HepG2 (cell line): ENCODE results near the gene SHLD1. TPM values are rescaled to one million over a fixed set of nuclear protein-coding genes. Genes with fewer than 3 reads are reported as not detected.
A peak's percentile ranks its signal among the peaks of the same experiment; 100 is the strongest.

Source experiments
- GATAD2A ChIP-seq: IDR thresholded peaks from 2 replicates; pipeline ENCODE4 v1.6.1; 2016
- GMEB1 ChIP-seq: sonication (generic); formaldehyde crosslinking; IDR thresholded peaks from 2 replicates; pipeline ENCODE4 v1.5.1; 2020; ENCODE audit warnings: missing genetic modification reagents, mild to moderate bottlenecking, borderline replicate concordance
- HCFC1 ChIP-seq: fragments of 150-350 bp; IDR thresholded peaks from 2 replicates; pipeline ENCODE4 v1.6.1; 2014; ENCODE audit warnings: low read depth, low read length
- HIC2 ChIP-seq: sonication (generic); formaldehyde crosslinking; IDR thresholded peaks from 2 replicates; pipeline ENCODE4 v1.9.0; 2022; ENCODE audit warnings: low read depth, missing genetic modification reagents
- HNF1A ChIP-seq, 2 experiments: sonication (generic) in 1 of 2; formaldehyde crosslinking in 1 of 2; IDR thresholded peaks; 2 replicates each; pipeline versions ENCODE4 v1.4.0 to v1.6.1; 2016 to 2020; ENCODE audit warnings: borderline replicate concordance in 1 of 2, low read depth in 1 of 2, mild to moderate bottlenecking in 1 of 2, missing genetic modification reagents in 1 of 2
- HNRNPK ChIP-seq: fragments of 200-400 bp; formaldehyde crosslinking; IDR thresholded peaks from 2 replicates; pipeline ENCODE4 v1.6.1; 2018; ENCODE audit warnings: low read length, low read depth, moderate library complexity, mild to moderate bottlenecking; ENCODE audit not compliant: poor library complexity, severe bottlenecking
- HOXA7 ChIP-seq: sonication (generic); formaldehyde crosslinking; IDR thresholded peaks from 2 replicates; pipeline ENCODE4 v1.8.1; 2022; ENCODE audit warnings: mild to moderate bottlenecking, missing genetic modification reagents, moderate library complexity
- KLF13 ChIP-seq: sonication (generic); formaldehyde crosslinking; IDR thresholded peaks from 2 replicates; pipeline ENCODE4 v1.4.0; 2020; ENCODE audit warnings: mild to moderate bottlenecking, missing genetic modification reagents
- NCOA2 ChIP-seq: sonication (generic); formaldehyde crosslinking; IDR thresholded peaks from 2 replicates; pipeline ENCODE4 v1.8.0; 2022; ENCODE audit warnings: inconsistent platforms
- NRL ChIP-seq: sonication (generic); formaldehyde crosslinking; IDR thresholded peaks from 2 replicates; pipeline ENCODE4 v1.5.0; 2020; ENCODE audit warnings: missing genetic modification reagents, mild to moderate bottlenecking, moderate library complexity, borderline replicate concordance
- SAP130 ChIP-seq: IDR thresholded peaks from 2 replicates; pipeline ENCODE4 v1.6.1; 2016; ENCODE audit warnings: low read depth
- SYNCRIP ChIP-seq: fragments of 200-400 bp; formaldehyde crosslinking; IDR thresholded peaks from 2 replicates; pipeline ENCODE4 v1.6.1; 2018; ENCODE audit warnings: mild to moderate bottlenecking, low read depth, low read length; ENCODE audit not compliant: insufficient read depth
- TCF7L2 ChIP-seq: IDR thresholded peaks from 2 replicates; pipeline ENCODE4 v1.6.1; 2011; ENCODE audit warnings: mild to moderate bottlenecking, low read depth, low read length, moderate library complexity
- TERF1 ChIP-seq: sonication (generic); formaldehyde crosslinking; IDR thresholded peaks from 2 replicates; pipeline ENCODE4 v1.8.0; 2022; ENCODE audit warnings: mild to moderate bottlenecking, missing genetic modification reagents, moderate library complexity
- ZBTB20 ChIP-seq: sonication (generic); formaldehyde crosslinking; IDR thresholded peaks from 2 replicates; pipeline ENCODE4 v1.8.1; 2023; ENCODE audit warnings: missing genetic modification reagents, low read depth, mild to moderate bottlenecking, borderline replicate concordance
- ZNF558 ChIP-seq: sonication (generic); formaldehyde crosslinking; IDR thresholded peaks from 2 replicates; pipeline ENCODE4 v1.9.0; 2022; ENCODE audit warnings: mild to moderate bottlenecking, missing genetic modification reagents, borderline replicate concordance
- ZNF607 ChIP-seq: sonication (generic); formaldehyde crosslinking; IDR thresholded peaks from 2 replicates; pipeline ENCODE4 v1.5.1; 2020; ENCODE audit warnings: missing genetic modification reagents, mild to moderate bottlenecking, borderline replicate concordance
- ZNF83 ChIP-seq: sonication (generic); formaldehyde crosslinking; IDR thresholded peaks from 2 replicates; pipeline ENCODE4 v1.4.0; 2020; ENCODE audit warnings: missing genetic modification reagents, mild to moderate bottlenecking, borderline replicate concordance
- ZNF839 ChIP-seq: sonication (generic); formaldehyde crosslinking; IDR thresholded peaks from 2 replicates; pipeline ENCODE4 v1.4.0; 2020; ENCODE audit warnings: missing genetic modification reagents, mild to moderate bottlenecking, borderline replicate concordance
- polyA plus RNA-seq, 8 experiments: library from polyadenylated mRNA; depleted of rRNA in 3 of 8; stranded (reverse) in 7 of 8; unstranded in 1 of 8; fragments of >200 nt; fragmentation: Illumina TruSeq in 4 of 8; extraction: Trizol in 4 of 8; gene quantifications; 2 replicates each; pipeline versions ENCODE4 v1.2.1 to v1.2.3, GENCODE V29; 2011 to 2016; ENCODE audit warnings: low read depth in 4 of 8, missing spikeins in 1 of 8, mixed read lengths in 1 of 8; ENCODE audit not compliant: insufficient read depth in 1 of 8
- total RNA-seq, 5 experiments: library from RNA; depleted of rRNA; stranded (reverse); fragments of >200 nt; fragmentation: Illumina TruSeq; extraction: Trizol; gene quantifications; 2 replicates each; pipeline ENCODE4 v1.2.3, GENCODE V29; 2016; ENCODE audit warnings: low read depth in 1 of 5

The SHLD1 gene
- total and polyA plus RNA-seq, 2 of the 13 experiments (the other 11 are each of a cell fraction or from before 2014, with no cell fraction given): 8.9 to 10.0 TPM

GRCh38 chr20:5821627-5822215 lies 71.5 kb downstream of the SHLD1 start (continued):
- peak; percentile 59; the same call in 1 of the 2 replicates for TF ChIP-seq ZNF607 (CRISPR knock-in tag)
- TF ChIP-seq SYNCRIP: no peak
- TF ChIP-seq HNF1A (IDR thresholded peaks at IDR 0.05; ENCODE audit: low read depth): 0 out of 2 replicates have a peak, but pooled peaks have one; percentile 18
- TF ChIP-seq HNF1A (CRISPR knock-in tag; IDR thresholded peaks at IDR 0.05; ENCODE audit: borderline replicate concordance): peak; percentile 72; the same call in 1 of the 2 replicates
- peak; percentile 97 for TF ChIP-seq GATAD2A (CRISPR knock-in tag)
- no peak for TF ChIP-seq HCFC1
- TF ChIP-seq KLF13 (CRISPR knock-in tag): 0 out of 2 replicates have a peak, but pooled peaks have one; percentile 59
- no peak for TF ChIP-seq TERF1
- TF ChIP-seq HIC2 (CRISPR knock-in tag): no peak
- no peak for TF ChIP-seq HOXA7 (CRISPR knock-in tag)
- peak; percentile 88 for TF ChIP-seq SAP130
- TF ChIP-seq NRL (CRISPR knock-in tag): 0 out of 2 replicates have a peak, but pooled peaks have one; percentile 82
- peak; percentile 84 for TF ChIP-seq NCOA2
- no peak for TF ChIP-seq ZNF839 (CRISPR knock-in tag)
- TF ChIP-seq ZNF83 (CRISPR knock-in tag): peak; percentile 94
- no peak for TF ChIP-seq ZNF558 (CRISPR knock-in tag)
- no peak for TF ChIP-seq TCF7L2
- TF ChIP-seq HNRNPK: no peak
- TF ChIP-seq GMEB1 (CRISPR knock-in tag): no peak
- TF ChIP-seq ZBTB20 (CRISPR knock-in tag): peak; percentile 53; the same call in 1 of the 2 replicates
